Fibroblast of peridontal ligament (primary cell): ENCODE measurements around the gene CIC.
"Not testable (repeated sequence)": the region's sequence is repeated elsewhere in the genome, so short reads cannot be mapped to it uniquely, and the experiment has no call there.

Experiments used
- DNase-seq: peaks from one replicate; pipeline ENCODE4 v3.0.0-alpha.2; 2010; ENCODE audit errors: extremely low read depth

Gene CIC

GRCh38 chr19:42333975-42334696, 65.1 kb downstream of the CIC start:
- DNase-seq, result no peak

GRCh38 chr19:42334697-42335373, 65.8 kb downstream of the CIC start:
- no peak for DNase-seq

- no peak for DNase-seq
Measured at GRCh38 chr19:42335374-42335936, 66.4 kb downstream of the CIC start.

- no peak for DNase-seq
Measured at GRCh38 chr19:42335971-42336370, 66.9 kb downstream of the CIC start.

GRCh38 chr19:42339126-42339860, 70.2 kb downstream of the CIC start:
- not testable (repeated sequence) for DNase-seq

- DNase-seq, result not testable (repeated sequence)
Measured at GRCh38 chr19:42339922-42340321, 70.9 kb downstream of the CIC start.

- no peak for DNase-seq
Measured at GRCh38 chr19:42343344-42344110, 74.5 kb downstream of the CIC start.

- DNase-seq, result no peak
Measured at GRCh38 chr19:42344336-42344893, 75.4 kb downstream of the CIC start.
